ENCODE results near the gene GRIK1.

- no peak for TF ChIP-seq CTCF (IDR thresholded peaks at IDR 0.05)
- no peak for TF ChIP-seq EP300 (IDR thresholded peaks at IDR 0.05)
- no peak for TF ChIP-seq POLR2A (IDR thresholded peaks at IDR 0.05)
Observed at GRCh38 chr21:29819675-29820326, 120.0 kb downstream of the GRIK1 start.

All from tibial nerve (tissue), 4 donors.